ENCODE data around the gene RDH12.

GRCh38 chr14:67698179-67698578 lies 3.5 kb upstream of the RDH12 start:
- TF ChIP-seq EP300 (IDR thresholded peaks at IDR 0.05; ENCODE audit: borderline replicate concordance), result no peak
- no peak for TF ChIP-seq TCF12 (IDR thresholded peaks at IDR 0.05; ENCODE audit: low read depth)
- TF ChIP-seq FOXM1 (IDR thresholded peaks at IDR 0.05; ENCODE audit: borderline replicate concordance, low read depth), result no peak
- no peak for TF ChIP-seq NFIC (IDR thresholded peaks at IDR 0.05)
- no peak for TF ChIP-seq ZBTB7A (IDR thresholded peaks at IDR 0.05; ENCODE audit: low read depth)
- TF ChIP-seq, protein P1, sequence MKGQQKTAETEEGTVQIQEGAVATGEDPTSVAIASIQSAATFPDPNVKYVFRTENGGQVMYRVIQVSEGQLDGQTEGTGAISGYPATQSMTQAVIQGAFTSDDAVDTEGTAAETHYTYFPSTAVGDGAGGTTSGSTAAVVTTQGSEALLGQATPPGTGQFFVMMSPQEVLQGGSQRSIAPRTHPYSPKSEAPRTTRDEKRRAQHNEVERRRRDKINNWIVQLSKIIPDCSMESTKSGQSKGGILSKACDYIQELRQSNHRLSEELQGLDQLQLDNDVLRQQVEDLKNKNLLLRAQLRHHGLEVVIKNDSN (IDR thresholded peaks at IDR 0.05), result no peak
- TF ChIP-seq, protein P2, sequence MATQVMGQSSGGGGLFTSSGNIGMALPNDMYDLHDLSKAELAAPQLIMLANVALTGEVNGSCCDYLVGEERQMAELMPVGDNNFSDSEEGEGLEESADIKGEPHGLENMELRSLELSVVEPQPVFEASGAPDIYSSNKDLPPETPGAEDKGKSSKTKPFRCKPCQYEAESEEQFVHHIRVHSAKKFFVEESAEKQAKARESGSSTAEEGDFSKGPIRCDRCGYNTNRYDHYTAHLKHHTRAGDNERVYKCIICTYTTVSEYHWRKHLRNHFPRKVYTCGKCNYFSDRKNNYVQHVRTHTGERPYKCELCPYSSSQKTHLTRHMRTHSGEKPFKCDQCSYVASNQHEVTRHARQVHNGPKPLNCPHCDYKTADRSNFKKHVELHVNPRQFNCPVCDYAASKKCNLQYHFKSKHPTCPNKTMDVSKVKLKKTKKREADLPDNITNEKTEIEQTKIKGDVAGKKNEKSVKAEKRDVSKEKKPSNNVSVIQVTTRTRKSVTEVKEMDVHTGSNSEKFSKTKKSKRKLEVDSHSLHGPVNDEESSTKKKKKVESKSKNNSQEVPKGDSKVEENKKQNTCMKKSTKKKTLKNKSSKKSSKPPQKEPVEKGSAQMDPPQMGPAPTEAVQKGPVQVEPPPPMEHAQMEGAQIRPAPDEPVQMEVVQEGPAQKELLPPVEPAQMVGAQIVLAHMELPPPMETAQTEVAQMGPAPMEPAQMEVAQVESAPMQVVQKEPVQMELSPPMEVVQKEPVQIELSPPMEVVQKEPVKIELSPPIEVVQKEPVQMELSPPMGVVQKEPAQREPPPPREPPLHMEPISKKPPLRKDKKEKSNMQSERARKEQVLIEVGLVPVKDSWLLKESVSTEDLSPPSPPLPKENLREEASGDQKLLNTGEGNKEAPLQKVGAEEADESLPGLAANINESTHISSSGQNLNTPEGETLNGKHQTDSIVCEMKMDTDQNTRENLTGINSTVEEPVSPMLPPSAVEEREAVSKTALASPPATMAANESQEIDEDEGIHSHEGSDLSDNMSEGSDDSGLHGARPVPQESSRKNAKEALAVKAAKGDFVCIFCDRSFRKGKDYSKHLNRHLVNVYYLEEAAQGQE (IDR thresholded peaks at IDR 0.05; ENCODE audit: low read depth), result no peak
- TF ChIP-seq TAF1 (IDR thresholded peaks at IDR 0.05; ENCODE audit: low read depth), result no peak
- TF ChIP-seq RAD21 (IDR thresholded peaks at IDR 0.05; ENCODE audit: low read depth), result no peak
- no peak for TF ChIP-seq CEBPB (IDR thresholded peaks at IDR 0.05)

Data from Ishikawa (cell line).